ENCODE measurements around the gene ACAP3. TPM values are rescaled to one million over a fixed set of nuclear protein-coding genes. Genes with fewer than 3 reads are reported as not detected.
A peak's percentile ranks its signal among the peaks of the same experiment; 100 is the strongest.

ACAP3 gene
- total and polyA plus RNA-seq, 2 experiments from 2014 or later, result 8.1 to 31.9 TPM

GRCh38 chr1:1306070-1306660, 1.6 kb downstream of the ACAP3 start:
- H3K4me3 ChIP-seq, result peak overlapping the region; percentile 90; the same call in 1 of the 2 replicates
- Mint-ChIP-seq H3K4me3 (peak overlapping the region; percentile 80), H3K36me3 (ENCODE audit: low read depth) (peaks cover 6% of the 10 kb centered on the region), H3K27me3 (ENCODE audit: insufficient read depth, low read depth, poor library complexity) (peaks cover 20% of the 10 kb centered on the region), H3K4me1 (peaks cover 20% of the 10 kb centered on the region; the same call in 2 of the 3 replicates), H3K27ac (peak overlapping the region; percentile 80), H3K9me3 (no peaks in the 10 kb centered on the region)
- peak; percentile 5 for ATAC-seq
- H3K36me3 ChIP-seq (ENCODE audit: insufficient read depth), result no peaks in the 10 kb centered on the region
- no peaks in the 10 kb centered on the region for H4K20me1 ChIP-seq (replicated peaks; ENCODE audit: insufficient read depth)
- no peaks in the 10 kb centered on the region for H3K27me3 ChIP-seq (ENCODE audit: insufficient read depth)
- no peaks in the 10 kb centered on the region for H3K9me2 ChIP-seq (ENCODE audit: insufficient read depth)
- peaks cover 4% of the 10 kb centered on the region; the same call in 1 of the 2 replicates for H3F3A ChIP-seq (replicated peaks; ENCODE audit: low read depth)
- H3K4me1 ChIP-seq (ENCODE audit: insufficient read depth), result peaks cover 7% of the 10 kb centered on the region; the same call in 1 of the 2 replicates
- H3K27ac ChIP-seq (ENCODE audit: low read depth), result no peak overlapping the region
- TF ChIP-seq STAT1 (IDR thresholded peaks at IDR 0.05; ENCODE audit: unreplicated experiment), result no peak
- TF ChIP-seq, protein P1, sequence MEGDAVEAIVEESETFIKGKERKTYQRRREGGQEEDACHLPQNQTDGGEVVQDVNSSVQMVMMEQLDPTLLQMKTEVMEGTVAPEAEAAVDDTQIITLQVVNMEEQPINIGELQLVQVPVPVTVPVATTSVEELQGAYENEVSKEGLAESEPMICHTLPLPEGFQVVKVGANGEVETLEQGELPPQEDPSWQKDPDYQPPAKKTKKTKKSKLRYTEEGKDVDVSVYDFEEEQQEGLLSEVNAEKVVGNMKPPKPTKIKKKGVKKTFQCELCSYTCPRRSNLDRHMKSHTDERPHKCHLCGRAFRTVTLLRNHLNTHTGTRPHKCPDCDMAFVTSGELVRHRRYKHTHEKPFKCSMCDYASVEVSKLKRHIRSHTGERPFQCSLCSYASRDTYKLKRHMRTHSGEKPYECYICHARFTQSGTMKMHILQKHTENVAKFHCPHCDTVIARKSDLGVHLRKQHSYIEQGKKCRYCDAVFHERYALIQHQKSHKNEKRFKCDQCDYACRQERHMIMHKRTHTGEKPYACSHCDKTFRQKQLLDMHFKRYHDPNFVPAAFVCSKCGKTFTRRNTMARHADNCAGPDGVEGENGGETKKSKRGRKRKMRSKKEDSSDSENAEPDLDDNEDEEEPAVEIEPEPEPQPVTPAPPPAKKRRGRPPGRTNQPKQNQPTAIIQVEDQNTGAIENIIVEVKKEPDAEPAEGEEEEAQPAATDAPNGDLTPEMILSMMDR (conservative IDR thresholded peaks at IDR 0.05; ENCODE audit: low read depth in 2 of 2), result peak; percentile 28 to 49
- DNase-seq (ENCODE audit: low spot score), result peak; percentile 60
- peaks cover 5% of the 10 kb centered on the region; the same call in 1 of the 2 replicates for H3K79me2 ChIP-seq (replicated peaks; ENCODE audit: insufficient read depth)
- no peak overlapping the region for H2AFZ ChIP-seq
- peak overlapping the region; percentile 87; the same call in 1 of the 2 replicates for H3K4me2 ChIP-seq

DNA sequence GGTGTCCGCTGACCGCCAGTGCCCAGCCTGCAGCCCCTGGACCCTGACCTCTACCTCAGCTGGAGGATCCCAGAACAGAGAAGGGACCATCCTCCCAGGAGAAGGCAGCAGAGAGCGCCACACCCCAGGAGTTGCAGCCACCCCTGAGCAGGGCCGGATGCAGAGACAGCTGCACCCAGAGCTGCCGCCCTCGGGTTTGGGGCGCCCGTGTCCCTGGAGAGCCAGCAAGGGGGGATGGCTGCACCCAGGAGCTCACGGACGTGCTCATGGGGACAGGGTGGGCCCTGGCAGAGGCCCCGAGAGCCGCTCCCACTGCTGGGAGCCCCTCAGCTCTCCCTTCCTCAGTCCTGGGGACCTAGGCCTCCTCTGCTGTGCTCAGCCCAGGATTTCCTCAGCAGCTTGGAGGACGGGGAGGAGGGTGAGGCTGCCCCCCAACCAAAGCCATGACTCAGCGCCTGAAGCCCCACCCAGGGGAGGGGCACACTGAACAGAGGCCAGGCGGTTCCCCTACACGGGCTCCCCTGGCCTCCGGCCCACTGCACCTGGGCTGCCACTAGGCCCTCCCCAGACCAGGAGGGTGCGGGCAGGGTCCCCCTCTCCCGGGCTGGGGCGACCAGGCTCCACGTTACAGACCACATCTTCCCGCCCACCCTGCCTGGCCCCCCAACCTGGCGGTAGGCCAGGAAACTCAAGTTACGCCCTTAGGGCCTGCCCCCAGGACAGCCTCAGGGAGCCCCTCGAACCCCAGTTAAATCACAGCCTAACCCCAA, 2.2 kb downstream of the ACAP3 start:
- Histone ChIP-seq H3K4me2 (peak overlapping the region; percentile 87; the same call in 1 of the 2 replicates), H3K4me1 (ENCODE audit: insufficient read depth) (peaks cover 7% of the 10 kb centered on the region; the same call in 1 of the 2 replicates), H3K9me2 (ENCODE audit: insufficient read depth) (no peaks in the 10 kb centered on the region), H3F3A (replicated peaks; ENCODE audit: low read depth) (peaks cover 4% of the 10 kb centered on the region; the same call in 1 of the 2 replicates), H4K20me1 (replicated peaks; ENCODE audit: insufficient read depth) (no peaks in the 10 kb centered on the region), H3K79me2 (replicated peaks; ENCODE audit: insufficient read depth) (peaks cover 5% of the 10 kb centered on the region; the same call in 1 of the 2 replicates), H3K27me3 (ENCODE audit: insufficient read depth) (no peaks in the 10 kb centered on the region), H2AFZ (no peak overlapping the region), H3K36me3 (ENCODE audit: insufficient read depth) (no peaks in the 10 kb centered on the region), H3K4me3 (peak overlapping the region; percentile 28; the same call in 1 of the 2 replicates), H3K27ac (ENCODE audit: low read depth) (no peak overlapping the region)
- DNase-seq (ENCODE audit: low spot score) (no peak), ATAC-seq (peak; percentile 2)
- peak overlapping the region; percentile 80 for H3K4me3 Mint-ChIP-seq
- H3K27ac Mint-ChIP-seq, result peak overlapping the region; percentile 80
- no peaks in the 10 kb centered on the region for H3K9me3 Mint-ChIP-seq
- peaks cover 2% of the 10 kb centered on the region for H3K36me3 Mint-ChIP-seq (ENCODE audit: low read depth)
- peaks cover 18% of the 10 kb centered on the region for H3K27me3 Mint-ChIP-seq (ENCODE audit: insufficient read depth, low read depth, poor library complexity)
- peaks cover 20% of the 10 kb centered on the region; the same call in 2 of the 3 replicates for H3K4me1 Mint-ChIP-seq
- TF ChIP-seq, protein P1 (conservative IDR thresholded peaks at IDR 0.05; ENCODE audit: low read depth in 2 of 2), result peak in 1 of 2 experiments; percentile 36; a peak in 2 of 4 replicates
- TF ChIP-seq, protein P2, sequence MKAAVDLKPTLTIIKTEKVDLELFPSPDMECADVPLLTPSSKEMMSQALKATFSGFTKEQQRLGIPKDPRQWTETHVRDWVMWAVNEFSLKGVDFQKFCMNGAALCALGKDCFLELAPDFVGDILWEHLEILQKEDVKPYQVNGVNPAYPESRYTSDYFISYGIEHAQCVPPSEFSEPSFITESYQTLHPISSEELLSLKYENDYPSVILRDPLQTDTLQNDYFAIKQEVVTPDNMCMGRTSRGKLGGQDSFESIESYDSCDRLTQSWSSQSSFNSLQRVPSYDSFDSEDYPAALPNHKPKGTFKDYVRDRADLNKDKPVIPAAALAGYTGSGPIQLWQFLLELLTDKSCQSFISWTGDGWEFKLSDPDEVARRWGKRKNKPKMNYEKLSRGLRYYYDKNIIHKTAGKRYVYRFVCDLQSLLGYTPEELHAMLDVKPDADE (IDR thresholded peaks at IDR 0.05), result no peak

Data from GM23338 (cell line).